CD4-positive, CD25-positive, alpha-beta regulatory T cell (primary cell): Measurements from ENCODE around the gene ORAI1. TPM values are rescaled to one million over a fixed set of nuclear protein-coding genes. Genes with fewer than 3 reads are reported as not detected.
"Not testable (repeated sequence)": the region's sequence is repeated elsewhere in the genome, so short reads cannot be mapped to it uniquely, and the experiment has no call there.

Source experiments
- ATAC-seq, 2 donors: fragments of 150-1000 bp; cut with Tn5 transposase; one replicate each; pipeline ENCODE4 v1.10.0; 2021; ENCODE audit warnings: low read depth in 2 of 2, moderate number of reproducible peaks in 2 of 2, moderate library complexity in 1 of 2
- DNase-seq, 3 donors: peaks; one replicate each; pipeline versions ENCODE4 v3.0.0 to v3.0.0-alpha.2; 2012 to 2022; ENCODE audit warnings: mixed read lengths in 1 of 3
- H3K27ac ChIP-seq: one replicate; pipeline ENCODE4 v1.7.0; 2013; ENCODE audit warnings: mild to moderate bottlenecking, low read length; ENCODE audit not compliant: insufficient read depth, poor library complexity, severe bottlenecking
- H3K27me3 ChIP-seq: one replicate; pipeline ENCODE4 v1.7.0; 2013; ENCODE audit warnings: low read length; ENCODE audit not compliant: control insufficient read depth, insufficient read depth
- H3K36me3 ChIP-seq: one replicate; pipeline ENCODE4 v1.7.0; 2013; ENCODE audit warnings: mild to moderate bottlenecking, low read length, moderate library complexity; ENCODE audit not compliant: control insufficient read depth, insufficient read depth
- H3K4me1 ChIP-seq: 2 replicates; pipeline ENCODE4 v1.7.0; 2013; ENCODE audit warnings: mild to moderate bottlenecking, low read length; ENCODE audit not compliant: insufficient read depth, control insufficient read depth, poor library complexity, severe bottlenecking
- H3K4me3 ChIP-seq: one replicate; pipeline ENCODE4 v1.7.0; 2013; ENCODE audit warnings: low read depth, mild to moderate bottlenecking, low read length, moderate library complexity
- H3K9me3 ChIP-seq, 2 experiments: 1 replicate in 1 of 2; 2 replicates in 1 of 2; pipeline ENCODE4 v1.7.0; 2013; ENCODE audit warnings: low read length in 2 of 2, mild to moderate bottlenecking in 1 of 2, moderate library complexity in 1 of 2; ENCODE audit not compliant: control insufficient read depth in 2 of 2
- H3K27ac Mint-ChIP-seq, 3 donors: one replicate each; pipeline ENCODE4 v1.8.0; 2020 to 2022; ENCODE audit warnings: mild to moderate bottlenecking in 3 of 3, mixed read lengths in 3 of 3, moderate library complexity in 2 of 3
- H3K27me3 Mint-ChIP-seq: one replicate; pipeline ENCODE4 v1.8.0; 2022; ENCODE audit warnings: mild to moderate bottlenecking, mixed read lengths
- H3K36me3 Mint-ChIP-seq: one replicate; pipeline ENCODE4 v1.8.0; 2020; ENCODE audit warnings: mixed read lengths
- H3K4me1 Mint-ChIP-seq, 4 donors: one replicate each; pipeline ENCODE4 v1.8.0; 2020 to 2022; ENCODE audit warnings: mixed read lengths in 4 of 4, mild to moderate bottlenecking in 1 of 4
- H3K4me3 Mint-ChIP-seq, 4 donors: one replicate each; pipeline ENCODE4 v1.8.0; 2020 to 2022; ENCODE audit warnings: mild to moderate bottlenecking in 4 of 4, mixed read lengths in 4 of 4, moderate library complexity in 3 of 4
- H3K9me3 Mint-ChIP-seq, 7 donors: one replicate each; pipeline ENCODE4 v1.8.0; 2020 to 2022; ENCODE audit warnings: mixed read lengths in 7 of 7, mild to moderate bottlenecking in 3 of 7, moderate library complexity in 2 of 7
- polyA plus RNA-seq, 4 donors: library from polyadenylated mRNA; unstranded; fragments of 300-500 nt; fragmentation: Illumina TruSeq; gene quantifications; one replicate each; pipeline ENCODE4 v1.2.3, GENCODE V29; 2021
- total RNA-seq: library from RNA; stranded (reverse); gene quantifications from one replicate; pipeline ENCODE4 v1.2.3, GENCODE V29; 2022

The ORAI1 gene
- total and polyA plus RNA-seq, 5 donors from 2014 or later, result 53.5 to 181 (median 168) TPM

- Histone ChIP-seq H3K27ac (peak within 1 kb of the TSS; percentile 93), H3K9me3 (no peaks in the 10 kb centered on the region), H3K4me3 (peak within 1 kb of the TSS; percentile 95), H3K27me3 (no peaks in the 10 kb centered on the region), H3K4me1 (peaks cover 63% of the 10 kb centered on the region), H3K36me3 (no peaks in the 10 kb centered on the region)
- Mint-ChIP-seq H3K9me3 (peaks cover 0 to 2% (median 0%) of the 10 kb centered on the region in 7 donors), H3K36me3 (peaks cover 2% of the 10 kb centered on the region), H3K27me3 (no peaks in the 10 kb centered on the region), H3K4me1 (peaks cover 5 to 71% (median 39%) of the 10 kb centered on the region in 4 donors), H3K4me3 (peak within 1 kb of the TSS; percentile 87 to 100 (median 96)), H3K27ac (peak within 1 kb of the TSS; percentile 95 to 100 (median 99))
- DNase-seq (peak; percentile 16 to 60 (median 35)), ATAC-seq (peak in 1 of 2 donors; percentile 13)
These were observed 45.2 kb upstream of the ORAI1 start, which contains the start of gene KDM2B for GRCh38 chr12:121580959-121581685. KDM2B (minus strand) TSS chr12:121581023; CDS start chr12:121580911, 112 bp downstream.

DNA sequence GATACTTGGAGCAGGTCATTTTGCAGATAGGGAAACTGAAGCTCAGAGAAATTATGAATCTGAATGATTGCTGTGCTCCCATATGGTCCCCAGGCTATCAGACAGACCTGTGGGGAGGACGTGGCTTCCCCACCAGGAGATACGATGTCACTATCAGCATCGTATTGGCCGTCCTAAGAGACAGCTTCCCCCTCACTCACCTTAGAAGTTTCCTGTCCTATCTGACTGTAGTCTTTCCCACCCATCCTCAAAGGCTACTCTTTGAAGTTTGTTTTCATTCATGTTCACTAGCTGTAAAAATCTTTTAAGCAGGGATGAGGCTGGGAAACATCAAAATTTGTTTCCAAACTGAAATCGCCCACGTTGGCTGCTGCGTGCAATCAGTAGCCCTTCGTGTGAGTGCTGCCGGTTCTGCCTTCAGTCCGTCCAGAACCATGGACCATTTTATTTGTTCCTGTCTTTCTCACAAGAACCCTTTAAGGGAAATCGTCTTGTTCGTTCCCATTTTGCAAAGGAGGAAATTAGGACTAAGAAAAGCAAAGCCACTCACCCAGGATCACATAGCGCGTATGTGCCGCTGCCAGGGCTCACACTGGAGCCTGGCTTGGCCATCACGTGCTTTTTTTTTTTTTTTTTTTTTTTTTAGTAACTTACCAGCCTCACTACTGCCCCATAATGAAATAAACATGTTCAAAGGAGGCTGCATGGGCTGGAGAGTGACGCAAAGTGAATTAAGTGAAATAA, 44.5 kb upstream of the ORAI1 start:
- peaks cover 5 to 64% (median 37%) of the 10 kb centered on the region in 4 donors for H3K4me1 Mint-ChIP-seq
- Histone ChIP-seq H3K4me3 (peak overlapping the region; percentile 82), H3K27ac (peak overlapping the region; percentile 93), H3K4me1 (peaks cover 58% of the 10 kb centered on the region), H3K27me3 (no peaks in the 10 kb centered on the region), H3K36me3 (no peaks in the 10 kb centered on the region), H3K9me3 (no peaks in the 10 kb centered on the region)
- peak overlapping the region; percentile 87 to 100 (median 96) for H3K4me3 Mint-ChIP-seq
- ATAC-seq (peak in 1 of 2 donors; percentile 22), DNase-seq (peak in 2 of 3 donors; percentile 26 to 46)
- no peaks in the 10 kb centered on the region for H3K36me3 Mint-ChIP-seq
- no peaks in the 10 kb centered on the region for H3K27me3 Mint-ChIP-seq
- H3K9me3 Mint-ChIP-seq, result peaks cover 0 to 2% (median 0%) of the 10 kb centered on the region in 7 donors
- peak overlapping the region; percentile 95 to 100 (median 97) for H3K27ac Mint-ChIP-seq

GRCh38 chr12:121582583-121583333, 43.6 kb upstream of the ORAI1 start:
- ATAC-seq (no peak), DNase-seq (no peak)
- Histone ChIP-seq H3K36me3 (no peaks in the 10 kb centered on the region), H3K9me3 (no peaks in the 10 kb centered on the region), H3K4me1 (peaks cover 51% of the 10 kb centered on the region), H3K27me3 (no peaks in the 10 kb centered on the region), H3K4me3 (peak overlapping the region; percentile 82), H3K27ac (peak overlapping the region; percentile 93)
- H3K4me3 Mint-ChIP-seq, result peak overlapping the region; percentile 87 to 100 (median 96)
- H3K4me1 Mint-ChIP-seq, result peaks cover 0 to 60% (median 35%) of the 10 kb centered on the region in 4 donors
- H3K27me3 Mint-ChIP-seq, result no peaks in the 10 kb centered on the region
- no peaks in the 10 kb centered on the region for H3K36me3 Mint-ChIP-seq
- H3K9me3 Mint-ChIP-seq, result peaks cover 0 to 2% (median 0%) of the 10 kb centered on the region in 7 donors
- H3K27ac Mint-ChIP-seq, result peak overlapping the region; percentile 87 to 97 (median 95)

DNA sequence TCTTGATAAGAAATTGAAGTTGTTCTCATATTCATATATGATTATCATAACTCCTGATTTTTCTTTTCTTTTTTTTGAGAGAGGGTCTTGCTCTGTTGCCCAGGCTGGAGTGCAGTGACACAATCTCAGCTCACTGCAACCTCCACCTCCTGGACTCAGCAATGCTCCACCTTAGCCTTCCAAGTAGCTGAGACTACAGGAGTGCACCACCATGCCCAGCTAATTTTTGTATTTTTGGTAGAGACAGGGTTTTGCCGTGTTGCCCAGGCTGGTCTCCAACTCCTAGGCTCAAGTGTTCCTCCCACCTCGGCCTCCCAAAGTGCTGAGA, 43.0 kb upstream of the ORAI1 start:
- H3K36me3 Mint-ChIP-seq, H3K9me3 ChIP-seq, H3K36me3 ChIP-seq, H3K27ac ChIP-seq, H3K9me3 Mint-ChIP-seq, H3K27me3 ChIP-seq, DNase-seq, ATAC-seq, H3K27me3 Mint-ChIP-seq: not testable (repeated sequence)
- peak overlapping the region; percentile 87 to 100 (median 96) for H3K4me3 Mint-ChIP-seq
- peak overlapping the region; percentile 22 for H3K4me3 ChIP-seq
- H3K27ac Mint-ChIP-seq, result peak overlapping the region; percentile 4 to 95 (median 87)
- H3K4me1 Mint-ChIP-seq, result peaks cover 0 to 57% (median 35%) of the 10 kb centered on the region in 4 donors
- peaks cover 46% of the 10 kb centered on the region for H3K4me1 ChIP-seq

DNA sequence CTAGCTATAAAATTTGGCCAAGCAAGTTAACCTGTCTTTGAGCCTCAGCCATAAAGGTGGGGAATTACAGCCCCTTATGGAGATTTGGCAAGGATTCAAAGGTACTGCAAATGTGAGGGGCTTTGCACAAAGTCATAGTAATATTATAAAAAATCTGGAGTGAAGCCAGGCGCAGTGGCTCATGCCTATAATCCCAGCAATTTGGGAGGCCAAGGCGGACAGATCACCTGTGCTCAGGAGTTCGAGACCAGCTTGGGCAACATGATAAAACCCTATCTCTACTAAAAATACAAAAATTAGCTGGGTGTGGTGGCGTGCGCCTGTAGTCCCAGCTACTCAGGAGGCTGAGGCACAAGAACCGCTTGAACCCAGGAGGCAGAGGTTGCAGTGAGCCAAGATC, 41.4 kb upstream of the ORAI1 start:
- H3K27me3 Mint-ChIP-seq, H3K4me3 ChIP-seq, H3K9me3 Mint-ChIP-seq, ATAC-seq, H3K27ac ChIP-seq, H3K27ac Mint-ChIP-seq, H3K9me3 ChIP-seq, H3K36me3 ChIP-seq, H3K27me3 ChIP-seq, DNase-seq, H3K36me3 Mint-ChIP-seq: not testable (repeated sequence)
- H3K4me3 Mint-ChIP-seq, result peak overlapping the region in 1 of 4 donors; percentile 87
- peaks cover 49% of the 10 kb centered on the region for H3K4me1 ChIP-seq
- peaks cover 3 to 60% (median 37%) of the 10 kb centered on the region in 4 donors for H3K4me1 Mint-ChIP-seq

GRCh38 chr12:121590476-121591143, 35.7 kb upstream of the ORAI1 start:
- Mint-ChIP-seq H3K4me1 (peaks cover 11 to 49% (median 34%) of the 10 kb centered on the region in 4 donors), H3K27ac (peak overlapping the region; percentile 100), H3K27me3 (peaks cover 18% of the 10 kb centered on the region), H3K9me3 (peaks cover 0 to 2% (median 0%) of the 10 kb centered on the region in 7 donors), H3K36me3 (peaks cover 7% of the 10 kb centered on the region), H3K4me3 (peak overlapping the region; percentile 92 to 93 (median 92))
- DNase-seq (peak; percentile 55 to 91 (median 86)), ATAC-seq (peak; percentile 79)
- H3K36me3 ChIP-seq, result no peaks in the 10 kb centered on the region
- H3K9me3 ChIP-seq, result no peaks in the 10 kb centered on the region
- peak overlapping the region; percentile 88 for H3K4me3 ChIP-seq
- no peaks in the 10 kb centered on the region for H3K27me3 ChIP-seq
- H3K4me1 ChIP-seq, result peaks cover 41% of the 10 kb centered on the region
- peak overlapping the region; percentile 98 for H3K27ac ChIP-seq

GRCh38 chr12:121592320-121592719, 34.0 kb upstream of the ORAI1 start:
- peak overlapping the region in 3 of 4 donors; percentile 36 to 68 (median 68) for H3K4me3 Mint-ChIP-seq

More at GRCh38 chr12:121592320-121592719, 34.0 kb upstream of the ORAI1 start:
- Mint-ChIP-seq H3K36me3 (peaks cover 11% of the 10 kb centered on the region), H3K27ac (peak overlapping the region; percentile 89 to 100 (median 94)), H3K9me3 (peaks cover 0 to 2% (median 0%) of the 10 kb centered on the region in 7 donors), H3K27me3 (peaks cover 18% of the 10 kb centered on the region), H3K4me1 (peaks cover 11 to 43% (median 31%) of the 10 kb centered on the region in 4 donors)
- DNase-seq (no peak), ATAC-seq (no peak)
- Histone ChIP-seq H3K27ac (no peak overlapping the region), H3K9me3 (no peaks in the 10 kb centered on the region), H3K27me3 (no peaks in the 10 kb centered on the region), H3K4me1 (peaks cover 35% of the 10 kb centered on the region), H3K36me3 (no peaks in the 10 kb centered on the region), H3K4me3 (no peak overlapping the region)
